Kidney (tissue), 14 donors: ENCODE data around the gene FARP2. TPM values are rescaled to one million over a fixed set of nuclear protein-coding genes. Genes with fewer than 3 reads are reported as not detected.

Experiments used
- DNase-seq, 5 donors: peaks; one replicate each; pipeline ENCODE4 v3.0.0-alpha.2; 2013 to 2020
- FAIRE-seq: peaks from 2 replicates; lab custom pipeline; 2012; peaks lifted over from hg19 to GRCh38; lab: Jason Lieb, UNC
- H3K27ac ChIP-seq, 2 donors: one replicate each; pipeline ENCODE4 v1.7.0; 2013; ENCODE audit warnings: low read depth in 2 of 2, low read length in 2 of 2, inconsistent platforms in 1 of 2
- H3K27me3 ChIP-seq: one replicate; pipeline ENCODE4 v1.7.1; 2013; ENCODE audit warnings: low read length, inconsistent platforms; ENCODE audit not compliant: control insufficient read depth, insufficient read depth
- H3K36me3 ChIP-seq, 3 donors: one replicate each; pipeline versions ENCODE4 v1.7.0 to v1.7.1; 2013; ENCODE audit warnings: low read length in 3 of 3, control low read depth in 1 of 3, inconsistent platforms in 1 of 3; ENCODE audit not compliant: insufficient read depth in 3 of 3, control insufficient read depth in 2 of 3
- H3K4me1 ChIP-seq, 3 donors: one replicate each; pipeline versions ENCODE4 v1.7.0 to v1.7.1; 2013; ENCODE audit warnings: low read length in 3 of 3, inconsistent platforms in 1 of 3, low read depth in 1 of 3; ENCODE audit not compliant: control insufficient read depth in 2 of 3, insufficient read depth in 2 of 3
- H3K4me3 ChIP-seq, 3 donors: one replicate each; pipeline versions ENCODE4 v1.7.0 to v1.8.1; 2013; ENCODE audit warnings: low read length in 3 of 3, control low read depth in 1 of 3, inconsistent platforms in 1 of 3
- H3K9ac ChIP-seq, 3 donors: one replicate each; pipeline versions ENCODE4 v1.7.0 to v1.7.1; 2013; ENCODE audit warnings: low read length in 3 of 3, control low read depth in 1 of 3, inconsistent platforms in 1 of 3
- H3K9me3 ChIP-seq, 3 donors: one replicate each; pipeline versions ENCODE4 v1.7.0 to v1.7.1; 2013; ENCODE audit warnings: low read length in 3 of 3, control low read depth in 1 of 3, inconsistent platforms in 1 of 3; ENCODE audit not compliant: control insufficient read depth in 2 of 3, insufficient read depth in 1 of 3
- intact Hi-C: fragments of 100-400 bp; cut with DNase I; formaldehyde crosslinking; loops from one replicate; pipeline ENCODE4 v1.11.1; 2022
- polyA plus RNA-seq: library from polyadenylated mRNA; stranded (reverse); fragments of 350-450 nt; fragmentation: Illumina TruSeq; extraction: RNeasy Lipid Tissue Mini Kit (QIAGEN cat#74804); gene quantifications from one replicate; pipeline ENCODE4 v1.2.3, GENCODE V29; 2014; ENCODE audit warnings: low read depth, low replicate concordance; ENCODE audit not compliant: insufficient read depth
- total RNA-seq: library from RNA; stranded (reverse); fragmentation: NEBNext Ultra II Directional; extraction: Animal tissue kit (Norgen Biotek cat#: 25700); gene quantifications from one replicate; pipeline ENCODE4 v1.2.1, GENCODE V29; 2021
- TF ChIP-seq, protein P1 (sequence below): IDR thresholded peaks from 3 replicates; pipeline ENCODE4 v1.5.1; 2012; ENCODE audit warnings: mild to moderate bottlenecking, moderate library complexity, borderline replicate concordance; ENCODE audit not compliant: insufficient read depth; ENCODE audit errors: extremely low read depth
- donor health status: control.
- donor health status: control.
- donor health status: control.
- donor health status: control.
- donor health status: control.
- donor health status: DM: yes; HTN: yes; CAD: no.
- donor health status: Normal renal cell carcinoma (clear cell type).

The FARP2 gene
- total and polyA plus RNA-seq, 2 donors from 2014 or later, result 20.3 to 50.5 TPM

DNA sequence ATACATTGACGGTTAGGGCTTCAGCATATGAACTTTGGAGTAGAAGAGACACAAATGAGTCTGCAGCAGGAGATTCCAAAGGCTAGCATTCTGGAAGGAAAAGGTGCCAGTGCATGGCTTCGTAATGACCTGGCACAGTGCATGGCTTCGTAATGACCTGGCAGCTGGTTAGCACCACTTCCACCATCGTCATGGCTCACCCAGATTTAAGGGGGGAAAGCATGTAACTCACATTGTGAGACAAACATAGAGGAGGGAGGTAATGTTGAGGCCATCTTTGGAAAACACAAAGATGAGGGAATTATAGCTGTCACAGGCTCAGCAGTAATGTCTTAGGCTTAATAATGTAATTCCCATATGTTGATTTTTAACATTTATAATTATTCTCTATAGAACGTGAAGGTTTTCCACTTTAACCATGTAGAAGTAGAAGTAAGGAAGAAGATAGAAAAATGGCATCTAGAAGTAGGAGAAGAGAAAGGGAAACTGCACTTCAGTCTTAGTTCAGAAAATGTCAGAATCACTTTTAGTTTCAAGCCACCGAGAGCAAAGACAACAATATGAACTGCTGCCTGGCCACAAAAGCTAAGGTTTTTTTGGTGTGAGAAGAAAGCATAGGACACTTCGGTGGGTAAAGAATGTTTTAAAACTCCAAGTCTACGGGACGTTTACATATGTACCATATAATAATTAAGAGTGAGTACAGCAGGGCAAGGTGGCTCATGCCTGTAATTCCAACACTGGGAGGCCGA, 159.1 kb downstream of the FARP2 start:
- TF ChIP-seq, protein P1, sequence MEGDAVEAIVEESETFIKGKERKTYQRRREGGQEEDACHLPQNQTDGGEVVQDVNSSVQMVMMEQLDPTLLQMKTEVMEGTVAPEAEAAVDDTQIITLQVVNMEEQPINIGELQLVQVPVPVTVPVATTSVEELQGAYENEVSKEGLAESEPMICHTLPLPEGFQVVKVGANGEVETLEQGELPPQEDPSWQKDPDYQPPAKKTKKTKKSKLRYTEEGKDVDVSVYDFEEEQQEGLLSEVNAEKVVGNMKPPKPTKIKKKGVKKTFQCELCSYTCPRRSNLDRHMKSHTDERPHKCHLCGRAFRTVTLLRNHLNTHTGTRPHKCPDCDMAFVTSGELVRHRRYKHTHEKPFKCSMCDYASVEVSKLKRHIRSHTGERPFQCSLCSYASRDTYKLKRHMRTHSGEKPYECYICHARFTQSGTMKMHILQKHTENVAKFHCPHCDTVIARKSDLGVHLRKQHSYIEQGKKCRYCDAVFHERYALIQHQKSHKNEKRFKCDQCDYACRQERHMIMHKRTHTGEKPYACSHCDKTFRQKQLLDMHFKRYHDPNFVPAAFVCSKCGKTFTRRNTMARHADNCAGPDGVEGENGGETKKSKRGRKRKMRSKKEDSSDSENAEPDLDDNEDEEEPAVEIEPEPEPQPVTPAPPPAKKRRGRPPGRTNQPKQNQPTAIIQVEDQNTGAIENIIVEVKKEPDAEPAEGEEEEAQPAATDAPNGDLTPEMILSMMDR, result no peak
- Histone ChIP-seq H3K36me3 (no peaks in the 10 kb centered on the region), H3K4me1 (no peaks in the 10 kb centered on the region), H3K9ac (no peak overlapping the region), H3K9me3 (peaks cover 0 to 1% (median 0%) of the 10 kb centered on the region in 3 donors), H3K27me3 (no peaks in the 10 kb centered on the region), H3K27ac (no peak overlapping the region), H3K4me3 (no peak overlapping the region)
- intact Hi-C loops, result no loop called here
- no peak for DNase-seq
- FAIRE-seq, result no peak

GRCh38 chr2:241516520-241516965, 160.5 kb downstream of the FARP2 start:
- TF ChIP-seq, protein P1, result no peak
- FAIRE-seq, result no peak
- Histone ChIP-seq H3K4me3 (no peak overlapping the region), H3K36me3 (no peaks in the 10 kb centered on the region), H3K4me1 (no peaks in the 10 kb centered on the region), H3K9me3 (peaks cover 0 to 1% (median 0%) of the 10 kb centered on the region in 3 donors), H3K27me3 (no peaks in the 10 kb centered on the region), H3K9ac (no peak overlapping the region), H3K27ac (no peak overlapping the region)
- intact Hi-C loops, result no loop called here
- DNase-seq, result no peak

- H3K36me3 ChIP-seq, result no peaks in the 10 kb centered on the region
These were observed 161.2 kb downstream of the FARP2 start for GRCh38 chr2:241517297-241517696.

More at GRCh38 chr2:241517297-241517696, 161.2 kb downstream of the FARP2 start:
- DNase-seq (no peak), FAIRE-seq (no peak)
- no peak overlapping the region for H3K27ac ChIP-seq
- no peaks in the 10 kb centered on the region for H3K27me3 ChIP-seq
- TF ChIP-seq, protein P1, result no peak
- H3K9me3 ChIP-seq, result peaks cover 0 to 1% (median 0%) of the 10 kb centered on the region in 3 donors
- no peak overlapping the region for H3K4me3 ChIP-seq
- H3K4me1 ChIP-seq, result no peaks in the 10 kb centered on the region
- no peak overlapping the region for H3K9ac ChIP-seq
- intact Hi-C loops, result no loop called here
